KBM-7 (cell line): ENCODE data around the gene SORBS1.

Source experiments
- DNase-seq: peaks from one replicate; pipeline ENCODE4 v3.0.0-alpha.2; 2015
- in situ Hi-C: fragments of 300-500 bp; cut with MboI; formaldehyde crosslinking; loops from 2 replicates; pipeline ENCODE4 v1.14.3; 2020; ENCODE audit warnings: low sequenced_read_pairs, low pct_unique_long_range_greater_than_20kb, mixed read lengths

The SORBS1 gene

DNA sequence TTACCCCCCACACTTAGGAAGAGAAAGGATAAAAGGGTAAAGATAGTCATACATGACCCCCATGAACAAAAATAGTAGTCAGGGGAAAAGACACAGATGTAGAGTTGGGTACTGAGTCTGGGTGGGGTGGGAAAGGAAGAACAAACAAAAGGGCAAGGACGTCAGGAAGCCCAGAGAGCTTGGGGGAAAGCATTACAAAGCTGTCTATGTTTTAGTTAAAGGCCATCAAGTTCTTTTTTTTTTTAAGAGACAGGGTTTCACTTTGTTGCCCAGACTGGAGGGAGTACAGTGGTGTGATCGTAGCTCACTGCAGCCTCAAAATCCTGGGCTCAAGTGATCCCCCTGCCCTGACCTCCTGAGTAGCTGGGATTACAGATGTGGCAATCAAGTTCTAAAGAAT, 172.0 kb downstream of the SORBS1 start:
- no peak for DNase-seq
- in situ Hi-C loops = no loop called here

- in situ Hi-C loops = no loop called here
- DNase-seq = no peak
Measured at GRCh38 chr10:95388539-95388938, 172.6 kb downstream of the SORBS1 start.

DNA sequence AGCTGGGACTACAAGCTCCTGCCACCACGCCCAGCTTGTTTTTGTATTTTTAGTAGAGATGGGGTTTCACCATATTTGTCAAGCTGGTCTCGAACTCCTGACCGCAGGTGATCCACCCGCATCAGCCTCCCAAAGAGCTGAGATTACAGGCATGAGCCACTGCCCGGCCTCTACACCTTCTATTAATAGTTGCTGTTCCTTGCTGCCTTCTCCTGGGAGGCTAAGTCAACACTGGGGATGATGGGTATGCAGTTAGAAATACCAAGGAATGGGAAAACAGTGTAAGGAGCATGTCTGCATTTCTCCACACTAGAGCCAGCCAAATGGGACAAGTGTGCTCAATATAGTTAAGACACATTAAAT, 173.1 kb downstream of the SORBS1 start:
- no peak for DNase-seq
- in situ Hi-C loops = no loop called here

DNA sequence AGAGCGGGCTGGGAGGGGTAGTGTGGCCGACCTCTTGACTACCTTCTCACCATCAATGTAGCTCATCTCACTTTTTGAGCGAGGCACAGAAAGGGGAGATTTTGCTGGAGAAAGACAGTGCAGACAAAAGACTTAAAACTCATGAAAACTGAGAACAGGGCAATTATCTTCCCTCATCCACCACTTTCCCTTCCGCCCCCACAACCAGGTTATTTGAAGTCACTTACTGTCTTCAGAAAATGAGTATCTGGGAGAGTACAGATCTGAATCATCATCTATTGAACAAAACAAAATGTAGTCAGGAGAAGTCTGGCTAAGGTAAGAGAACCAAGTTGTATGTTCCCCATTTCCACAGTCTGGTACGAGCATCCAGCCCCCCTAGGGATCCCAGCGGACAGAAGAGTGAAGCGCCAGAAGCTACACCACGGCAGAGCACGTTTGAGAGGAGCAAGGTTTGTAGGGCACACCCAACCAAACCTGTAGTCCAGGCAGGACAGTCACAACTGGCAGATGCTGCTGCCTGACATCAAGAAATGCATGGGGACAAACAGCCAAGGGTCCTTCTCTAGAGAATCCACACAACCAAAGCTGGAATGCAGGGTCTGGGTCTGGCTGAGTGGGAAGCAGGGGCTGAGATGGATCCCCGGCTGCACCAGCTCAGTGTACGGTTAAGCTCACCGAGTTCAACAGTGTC, 177.0 kb downstream of the SORBS1 start:
- in situ Hi-C loops = no loop called here
- DNase-seq = no peak

- DNase-seq = no peak
- in situ Hi-C loops = no loop called here
Measured at GRCh38 chr10:95382596-95382995, 178.6 kb downstream of the SORBS1 start.

GRCh38 chr10:95382174-95382573, 179.0 kb downstream of the SORBS1 start:
- DNase-seq = no peak
- in situ Hi-C loops = no loop called here

- in situ Hi-C loops = no loop called here
- DNase-seq = no peak
Measured at GRCh38 chr10:95377950-95378349, 183.2 kb downstream of the SORBS1 start.

DNA sequence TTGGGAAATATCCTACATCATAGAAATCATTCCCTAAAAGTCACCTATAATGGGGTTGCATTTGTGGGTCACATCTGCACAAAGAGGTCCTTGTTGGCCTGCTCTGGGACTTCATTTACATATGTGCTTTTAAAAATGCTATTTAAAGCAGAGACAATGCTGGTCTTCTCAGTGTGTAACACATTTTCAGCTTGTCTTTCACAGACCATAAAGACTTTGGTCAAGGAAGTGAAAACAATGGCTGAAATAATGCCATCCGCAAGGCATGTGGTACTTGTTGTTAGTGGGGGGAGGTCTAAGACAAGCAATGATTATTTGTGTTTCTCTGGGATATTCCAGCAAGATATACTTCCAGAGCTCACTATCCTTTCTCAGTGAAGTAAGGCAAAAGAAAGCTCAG, 185.8 kb downstream of the SORBS1 start:
- no peak for DNase-seq
- in situ Hi-C loops = no loop called here

- in situ Hi-C loops = no loop called here
- DNase-seq = peak; percentile 89
Measured at GRCh38 chr10:95374597-95375209, 186.5 kb downstream of the SORBS1 start.

- in situ Hi-C loops = no loop called here
Measured at GRCh38 chr10:95373660-95374059, 187.5 kb downstream of the SORBS1 start.

GRCh38 chr10:95364342-95364741, 196.8 kb downstream of the SORBS1 start:
- in situ Hi-C loops = loop anchor here (10.0 kb wide), 1 partner anchor 120 kb away; no protein-coding TSS in a partner anchor
- DNase-seq = no peak

More at GRCh38 chr10:95373660-95374059, 187.5 kb downstream of the SORBS1 start:
- no peak for DNase-seq

DNA sequence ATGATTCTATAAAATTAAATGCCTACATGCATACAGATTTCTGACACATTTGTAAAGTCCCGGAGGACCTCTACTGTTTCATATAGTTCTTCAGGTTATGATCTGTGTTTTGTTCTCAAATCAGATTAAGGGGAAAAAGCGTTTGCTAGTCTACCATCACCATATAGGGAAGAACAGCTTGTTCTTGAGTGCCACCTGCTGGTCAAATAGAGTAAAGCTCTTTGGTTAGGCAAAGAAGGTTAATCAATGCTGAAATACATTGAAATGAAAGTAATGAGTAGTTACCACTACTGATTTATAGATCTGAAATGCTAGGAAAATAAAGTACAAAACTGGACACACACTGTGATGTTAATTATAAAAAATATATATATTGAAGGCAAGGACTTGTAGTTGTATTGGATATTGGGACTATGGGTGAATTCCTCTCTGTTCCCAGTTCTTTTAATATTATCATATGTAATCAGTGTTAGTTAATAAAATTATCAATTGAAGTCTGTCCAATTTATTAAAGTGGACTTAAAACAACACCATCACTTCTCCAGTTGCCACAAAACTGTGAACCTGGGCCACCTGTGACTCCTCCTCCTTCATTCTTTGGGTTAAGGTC, 197.8 kb downstream of the SORBS1 start:
- in situ Hi-C loops = loop anchor here (10.0 kb wide), 1 partner anchor 119 kb away; no protein-coding TSS in a partner anchor
- DNase-seq = peak; percentile 77

DNA sequence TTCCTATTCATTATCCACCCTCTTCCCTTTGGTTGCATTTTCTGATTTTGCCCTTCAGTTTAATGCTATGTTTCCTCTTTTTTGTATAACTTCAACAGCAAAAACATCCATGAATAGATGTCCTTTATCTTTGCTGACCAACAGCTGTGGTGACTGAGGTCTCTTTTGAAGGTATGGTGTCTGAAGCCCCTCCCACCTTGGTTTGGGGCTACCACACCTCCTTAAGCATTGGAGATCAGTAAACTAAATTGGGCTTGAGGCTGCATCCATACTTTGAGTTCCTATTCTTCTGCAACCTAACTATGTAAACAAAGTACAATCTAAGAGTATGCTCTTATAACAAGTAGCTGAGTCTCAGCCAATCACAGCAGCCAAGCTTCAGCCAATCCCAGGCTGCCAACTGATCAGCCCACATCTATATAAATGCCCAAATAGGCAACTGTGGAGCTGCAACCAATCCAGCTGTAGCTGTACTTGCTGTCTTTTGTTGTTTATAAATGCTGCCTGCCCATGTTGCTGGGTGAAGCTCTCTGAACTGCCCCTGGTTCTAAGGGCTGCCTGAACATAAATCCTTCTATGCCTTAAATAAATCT, 201.0 kb downstream of the SORBS1 start:
- in situ Hi-C loops = loop anchor here (10.0 kb wide), 1 partner anchor 115 kb away; no protein-coding TSS in a partner anchor
- peak; percentile 28 for DNase-seq

- in situ Hi-C loops = no loop called here
- DNase-seq = no peak
Measured at GRCh38 chr10:95359466-95359865, 201.7 kb downstream of the SORBS1 start.

- DNase-seq = no peak
- in situ Hi-C loops = no loop called here
Measured at GRCh38 chr10:95356190-95356955, 204.8 kb downstream of the SORBS1 start.

DNA sequence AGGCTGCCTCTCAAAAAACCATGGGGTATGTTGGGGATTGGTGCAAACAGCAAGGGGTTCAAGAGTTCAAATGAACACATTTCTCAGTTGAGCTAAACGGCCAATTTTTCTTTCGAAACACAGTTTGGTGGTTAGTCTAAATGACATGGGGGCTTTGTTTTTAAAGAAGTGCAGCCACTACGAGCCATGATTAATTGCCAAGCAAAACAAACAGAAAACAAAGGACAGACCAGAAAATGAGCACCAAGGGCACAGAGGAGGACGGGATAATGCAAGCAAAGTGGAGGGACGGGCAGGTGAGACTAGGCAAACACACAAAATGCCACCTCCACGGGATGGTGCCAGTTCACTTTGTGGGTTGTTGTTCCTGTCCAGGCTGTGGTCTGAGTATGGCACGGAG, 205.9 kb downstream of the SORBS1 start:
- in situ Hi-C loops = no loop called here
- no peak for DNase-seq

DNA sequence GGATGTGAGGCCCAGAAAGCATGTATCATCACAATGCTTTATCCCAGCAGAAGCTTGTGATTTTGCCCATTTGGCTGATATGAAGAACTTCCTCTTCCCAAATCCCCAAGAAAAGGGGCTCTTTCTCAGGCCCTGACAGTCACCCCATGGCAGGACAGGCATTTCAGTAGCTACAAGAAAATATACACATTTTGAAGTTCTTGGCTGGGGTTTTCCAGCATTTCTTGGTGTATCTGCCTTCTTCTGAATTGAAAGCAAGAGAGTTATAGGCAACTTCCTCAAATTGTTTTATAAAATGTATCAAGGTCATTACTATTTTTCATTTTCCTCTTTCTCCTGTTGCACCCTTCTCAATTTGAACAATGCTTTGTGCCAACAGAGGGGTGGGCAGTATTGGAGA, 207.1 kb downstream of the SORBS1 start:
- peak; percentile 7 for DNase-seq
- in situ Hi-C loops = no loop called here

DNA sequence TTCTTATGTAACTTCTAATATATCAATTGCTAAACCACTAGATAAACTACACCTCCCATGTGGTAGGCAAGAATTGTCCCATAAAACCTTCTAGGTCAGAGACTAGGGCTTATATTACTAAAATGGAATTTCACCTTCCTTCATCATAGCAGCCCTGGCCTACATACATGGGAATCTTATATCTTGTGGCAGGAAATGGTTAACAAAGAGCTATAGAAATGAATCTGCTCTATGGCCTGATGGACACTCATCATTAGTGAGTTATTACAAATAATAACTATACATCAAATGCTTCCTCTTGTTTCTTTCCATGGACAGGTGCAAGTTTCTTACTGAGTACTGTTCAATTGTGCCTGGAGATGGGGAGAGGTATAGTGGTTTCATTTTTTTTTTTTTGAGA, 208.0 kb downstream of the SORBS1 start:
- in situ Hi-C loops = no loop called here
- DNase-seq = no peak

GRCh38 chr10:95352684-95353083, 208.5 kb downstream of the SORBS1 start:
- no peak for DNase-seq
- in situ Hi-C loops = no loop called here
